Neural cell (in vitro differentiated cells): Measurements from ENCODE around the gene NCKAP5L. TPM values are rescaled to one million over a fixed set of nuclear protein-coding genes. Genes with fewer than 3 reads are reported as not detected.

Experiments
- H2AFZ ChIP-seq: fragments of 200-600, 300-800 bp; sonication (generic), shearing (Covaris generic); 2 replicates; pipeline ENCODE4 v1.6.0; 2014; ENCODE audit warnings: low read depth, mild to moderate bottlenecking, antibody characterized with exemption, low read length, moderate library complexity
- H3F3A ChIP-seq: fragments of 200-600 bp; shearing (Covaris generic); 2 replicates; pipeline ENCODE4 v1.6.1; 2016; ENCODE audit warnings: mild to moderate bottlenecking, moderate library complexity, mixed read lengths, antibody characterized with exemption, low read length; ENCODE audit not compliant: insufficient read depth, poor library complexity, severe bottlenecking
- H3K27ac ChIP-seq: fragments of 200-600, 300-800 bp; sonication (generic), shearing (Covaris generic); 2 replicates; pipeline ENCODE4 v1.5.1; 2014; ENCODE audit warnings: mild to moderate bottlenecking, low read length, moderate library complexity
- H3K27me3 ChIP-seq: fragments of 300-800, 200-600 bp; sonication (generic), shearing (Covaris generic); 2 replicates; pipeline ENCODE4 v1.6.0; 2014; ENCODE audit warnings: mild to moderate bottlenecking, low read depth, low read length, moderate library complexity; ENCODE audit not compliant: insufficient read depth
- H3K36me3 ChIP-seq: fragments of 300-800, 200-600 bp; sonication (generic), shearing (Covaris generic); 2 replicates; pipeline ENCODE4 v1.5.1; 2014; ENCODE audit warnings: mild to moderate bottlenecking, antibody characterized with exemption, low read length, moderate library complexity; ENCODE audit not compliant: insufficient read depth
- H3K4me2 ChIP-seq: fragments of 300-800, 200-600 bp; sonication (generic), shearing (Covaris generic); 2 replicates; pipeline ENCODE4 v1.6.0; 2014; ENCODE audit warnings: mild to moderate bottlenecking, low read length
- H3K4me3 ChIP-seq: fragments of 300-800, 200-600 bp; sonication (generic), shearing (Covaris generic); 2 replicates; pipeline ENCODE4 v1.5.1; 2014; ENCODE audit warnings: mild to moderate bottlenecking, low read length, moderate library complexity
- H3K79me2 ChIP-seq: fragments of 200-600 bp; shearing (Covaris generic); replicated peaks from 2 replicates; pipeline ENCODE4 v1.6.0; 2014; ENCODE audit warnings: mild to moderate bottlenecking, low read length, moderate library complexity; ENCODE audit not compliant: insufficient read depth
- H3K9ac ChIP-seq: fragments of 300-800, 200-600 bp; sonication (generic), shearing (Covaris generic); 2 replicates; pipeline ENCODE4 v1.6.1; 2016; ENCODE audit warnings: mild to moderate bottlenecking, low read length, mixed read lengths
- H3K9me2 ChIP-seq: fragments of 200-600 bp; shearing (Covaris generic); 2 replicates; pipeline ENCODE4 v1.6.1; 2016; ENCODE audit warnings: mild to moderate bottlenecking, low read length, mixed read lengths; ENCODE audit not compliant: insufficient read depth
- H3K9me3 ChIP-seq: fragments of 200-600, 300-800 bp; sonication (generic), shearing (Covaris generic); 2 replicates; pipeline ENCODE4 v1.6.1; 2016; ENCODE audit warnings: mild to moderate bottlenecking, mixed run types, low read length, moderate library complexity, mixed read lengths
- H4K20me1 ChIP-seq: fragments of 200-600 bp; shearing (Covaris generic); 2 replicates; pipeline ENCODE4 v1.6.1; 2016; ENCODE audit warnings: mild to moderate bottlenecking, mixed run types; ENCODE audit not compliant: insufficient read depth
- CTCF ChIP-seq: fragments of 450-650 bp; IDR thresholded peaks from 2 replicates; pipeline ENCODE4 v1.5.1; 2014; ENCODE audit warnings: antibody characterized with exemption, mild to moderate bottlenecking, moderate library complexity; ENCODE audit not compliant: poor library complexity, severe bottlenecking
- EP300 ChIP-seq: fragments of 450-650 bp; conservative IDR thresholded peaks from 2 replicates; pipeline ENCODE4 v1.6.1; 2014; ENCODE audit warnings: antibody characterized with exemption, mild to moderate bottlenecking, moderate library complexity; ENCODE audit not compliant: poor library complexity, severe bottlenecking
- EZH2 ChIP-seq: fragments of 200-600, 300-800 bp; shearing (Covaris generic), sonication (generic); IDR thresholded peaks from 2 replicates; pipeline ENCODE4 v1.6.1; 2014; ENCODE audit warnings: antibody characterized with exemption, low read length, borderline replicate concordance, mild to moderate bottlenecking; ENCODE audit not compliant: insufficient read depth, poor library complexity, severe bottlenecking
- MXI1 ChIP-seq: fragments of 450-650 bp; conservative IDR thresholded peaks from 2 replicates; pipeline ENCODE4 v1.6.1; 2014; ENCODE audit warnings: antibody characterized with exemption, mild to moderate bottlenecking; ENCODE audit not compliant: poor library complexity, severe bottlenecking
- POLR2AphosphoS5 ChIP-seq: IDR thresholded peaks from 2 replicates; pipeline ENCODE4 v1.6.1; 2012
- RAD21 ChIP-seq: fragments of 450-650 bp; conservative IDR thresholded peaks from 2 replicates; pipeline ENCODE4 v1.6.1; 2014; ENCODE audit warnings: antibody characterized with exemption, mild to moderate bottlenecking, moderate library complexity
- REST ChIP-seq: IDR thresholded peaks from 2 replicates; pipeline ENCODE4 v1.6.1; 2012; ENCODE audit warnings: borderline replicate concordance
- SMC3 ChIP-seq: fragments of 450-650 bp; conservative IDR thresholded peaks from 2 replicates; pipeline ENCODE4 v1.6.1; 2014; ENCODE audit warnings: antibody characterized with exemption, mild to moderate bottlenecking, moderate library complexity; ENCODE audit not compliant: poor library complexity
- TAF1 ChIP-seq: IDR thresholded peaks from 2 replicates; pipeline ENCODE4 v1.6.1; 2012; ENCODE audit warnings: low read depth
- polyA plus RNA-seq: library from polyadenylated mRNA; depleted of rRNA; stranded (reverse); fragments of >200 nt; gene quantifications from 2 replicates; pipeline ENCODE4 v1.2.3, GENCODE V29; 2014

NCKAP5L gene
- polyA plus RNA-seq, 1 donor from 2014 or later = 6.2 TPM

GRCh38 chr12:49750027-49750995 is 77.9 kb downstream of the NCKAP5L start:
- peaks cover 88% of the 10 kb centered on the region for H3K79me2 ChIP-seq
- peaks cover 16% of the 10 kb centered on the region for H4K20me1 ChIP-seq
- no peaks in the 10 kb centered on the region for H3F3A ChIP-seq
- H3K4me3 ChIP-seq = no peak overlapping the region
- H2AFZ ChIP-seq = no peak overlapping the region
- peaks cover 13% of the 10 kb centered on the region for H3K36me3 ChIP-seq
- no peak for TF ChIP-seq RAD21
- TF ChIP-seq POLR2AphosphoS5 = no peak
- no peak for TF ChIP-seq CTCF
- TF ChIP-seq EZH2 = no peak
- TF ChIP-seq MXI1 = no peak
- no peak for TF ChIP-seq EP300
- TF ChIP-seq SMC3 = no peak
- TF ChIP-seq REST = no peak
- TF ChIP-seq TAF1 = no peak
- no peak overlapping the region for H3K27ac ChIP-seq
- no peaks in the 10 kb centered on the region for H3K9me2 ChIP-seq
- H3K27me3 ChIP-seq = no peaks in the 10 kb centered on the region
- H3K9ac ChIP-seq = no peak overlapping the region
- no peaks in the 10 kb centered on the region for H3K9me3 ChIP-seq
- no peak overlapping the region for H3K4me2 ChIP-seq

GRCh38 chr12:49748800-49749199 is 79.4 kb downstream of the NCKAP5L start:
- Histone ChIP-seq H3K27me3 (no peaks in the 10 kb centered on the region), H3K36me3 (peaks cover 10% of the 10 kb centered on the region), H3K9ac (no peak overlapping the region), H3K79me2 (peaks cover 99% of the 10 kb centered on the region), H3K4me3 (peak overlapping the region; percentile 26), H4K20me1 (peaks cover 16% of the 10 kb centered on the region), H3K9me2 (no peaks in the 10 kb centered on the region), H2AFZ (no peak overlapping the region), H3K4me2 (peak overlapping the region; percentile 31), H3K9me3 (no peaks in the 10 kb centered on the region), H3K27ac (no peak overlapping the region), H3F3A (no peaks in the 10 kb centered on the region)
- TF ChIP-seq RAD21 = no peak
